Uterus (tissue), 4 donors: ENCODE data around the gene CAMK2D. TPM values are rescaled to one million over a fixed set of nuclear protein-coding genes. Genes with fewer than 3 reads are reported as not detected.

Experiments used
- DNase-seq, 2 donors: peaks; one replicate each; pipeline ENCODE4 v3.0.0-alpha.2; 2019 to 2020
- H3K27ac ChIP-seq, 2 donors: fragments of 200-600 bp; sonication (generic); 1 replicate in 1 of 2; 2 replicates in 1 of 2; pipeline ENCODE4 v1.5.1; 2016 to 2018
- H3K27me3 ChIP-seq, 2 donors: fragments of 200-600 bp; sonication (generic); one replicate each; pipeline ENCODE4 v1.5.1; 2018 to 2019; ENCODE audit warnings: control low read depth in 1 of 2
- H3K36me3 ChIP-seq, 2 donors: fragments of 200-600 bp; sonication (generic); one replicate each; pipeline ENCODE4 v1.5.1; 2019; ENCODE audit warnings: control low read depth in 1 of 2
- H3K4me1 ChIP-seq, 2 donors: fragments of 200-600 bp; sonication (generic); one replicate each; pipeline ENCODE4 v1.5.1; 2018 to 2019; ENCODE audit warnings: control low read depth in 1 of 2
- H3K4me3 ChIP-seq, 2 donors: fragments of 200-600 bp; sonication (generic); 1 replicate in 1 of 2; 2 replicates in 1 of 2; pipeline ENCODE4 v1.5.1; 2018 to 2019; ENCODE audit warnings: mild to moderate bottlenecking in 1 of 2
- H3K9me3 ChIP-seq, 2 donors: fragments of 200-600 bp; sonication (generic); one replicate each; pipeline ENCODE4 v1.5.1; 2019; ENCODE audit warnings: control low read depth in 1 of 2
- POLR2A ChIP-seq, 2 donors: fragments of 450-650 bp; IDR thresholded peaks; one replicate each; pipeline ENCODE4 v1.6.1; 2016; ENCODE audit warnings: antibody characterized with exemption in 2 of 2, mild to moderate bottlenecking in 1 of 2, moderate library complexity in 1 of 2
- intact Hi-C: fragments of 100-400 bp; cut with DNase I; formaldehyde crosslinking; loops from one replicate; pipeline ENCODE4 v1.15.1; 2023; ENCODE audit warnings: low total_unique reads
- total RNA-seq, 4 donors: library from RNA; depleted of rRNA in 3 of 4; stranded (reverse); fragments of >200 nt in 3 of 4; gene quantifications; one replicate each; pipeline versions ENCODE4 v1.1.0 to v1.2.4, GENCODE V29; 2014 to 2023
- TF ChIP-seq, protein P1 (sequence below), 4 experiments: fragments of 200-600 bp in 2 of 4; fragments of 450-650 bp in 2 of 4; sonication (generic) in 2 of 4; IDR thresholded peaks; one replicate each; pipeline ENCODE4 v1.5.1; 2016 to 2019; ENCODE audit warnings: antibody characterized with exemption in 4 of 4, mild to moderate bottlenecking in 2 of 4, moderate library complexity in 1 of 4
- donor health status: DM: yes; HTN: yes; CAD: no.

Gene CAMK2D
- total RNA-seq, 4 donors from 2014 or later: 41.5 to 95.3 (median 54.3) TPM

- Histone ChIP-seq H3K4me1 (no peaks in the 10 kb centered on the region), H3K9me3 (no peaks in the 10 kb centered on the region), H3K27me3 (no peaks in the 10 kb centered on the region), H3K4me3 (no peak overlapping the region), H3K27ac (no peak overlapping the region), H3K36me3 (no peaks in the 10 kb centered on the region)
- no peak for DNase-seq
- no peak for TF ChIP-seq POLR2A (IDR thresholded peaks at IDR 0.05)
- TF ChIP-seq, protein P1, sequence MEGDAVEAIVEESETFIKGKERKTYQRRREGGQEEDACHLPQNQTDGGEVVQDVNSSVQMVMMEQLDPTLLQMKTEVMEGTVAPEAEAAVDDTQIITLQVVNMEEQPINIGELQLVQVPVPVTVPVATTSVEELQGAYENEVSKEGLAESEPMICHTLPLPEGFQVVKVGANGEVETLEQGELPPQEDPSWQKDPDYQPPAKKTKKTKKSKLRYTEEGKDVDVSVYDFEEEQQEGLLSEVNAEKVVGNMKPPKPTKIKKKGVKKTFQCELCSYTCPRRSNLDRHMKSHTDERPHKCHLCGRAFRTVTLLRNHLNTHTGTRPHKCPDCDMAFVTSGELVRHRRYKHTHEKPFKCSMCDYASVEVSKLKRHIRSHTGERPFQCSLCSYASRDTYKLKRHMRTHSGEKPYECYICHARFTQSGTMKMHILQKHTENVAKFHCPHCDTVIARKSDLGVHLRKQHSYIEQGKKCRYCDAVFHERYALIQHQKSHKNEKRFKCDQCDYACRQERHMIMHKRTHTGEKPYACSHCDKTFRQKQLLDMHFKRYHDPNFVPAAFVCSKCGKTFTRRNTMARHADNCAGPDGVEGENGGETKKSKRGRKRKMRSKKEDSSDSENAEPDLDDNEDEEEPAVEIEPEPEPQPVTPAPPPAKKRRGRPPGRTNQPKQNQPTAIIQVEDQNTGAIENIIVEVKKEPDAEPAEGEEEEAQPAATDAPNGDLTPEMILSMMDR (IDR thresholded peaks at IDR 0.05): no peak
- intact Hi-C loops: no loop called here
These were observed 341.9 kb downstream of the CAMK2D start for GRCh38 chr4:113419631-113420030.

DNA sequence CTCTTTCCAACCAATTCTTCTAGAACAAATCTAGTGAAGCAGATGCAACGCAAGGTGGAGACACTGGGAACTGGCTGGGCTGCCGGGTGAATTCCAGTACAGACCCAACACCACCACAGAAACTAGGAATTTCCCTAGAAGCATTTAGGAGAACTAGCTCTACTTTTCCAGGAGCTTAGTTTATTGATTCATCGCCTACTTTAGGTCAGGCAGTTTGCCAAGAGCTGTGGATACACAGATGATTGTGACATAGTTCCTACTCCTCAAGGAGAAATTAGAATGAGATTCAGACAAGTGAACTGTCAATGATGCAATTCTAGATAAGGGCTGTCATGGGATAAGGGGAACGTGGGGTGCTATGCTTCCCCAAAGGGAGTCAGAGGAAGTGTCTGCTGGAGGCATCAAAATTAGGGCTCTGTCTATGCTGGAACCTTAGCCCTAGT lies 350.0 kb downstream of the CAMK2D start:
- H3K27me3 ChIP-seq: no peaks in the 10 kb centered on the region
- H3K4me1 ChIP-seq: no peaks in the 10 kb centered on the region
- no peak overlapping the region for H3K4me3 ChIP-seq
- DNase-seq: no peak
- H3K9me3 ChIP-seq: no peaks in the 10 kb centered on the region
- TF ChIP-seq POLR2A (IDR thresholded peaks at IDR 0.05): no peak
- TF ChIP-seq, protein P1 (IDR thresholded peaks at IDR 0.05): no peak
- H3K36me3 ChIP-seq: no peaks in the 10 kb centered on the region
- H3K27ac ChIP-seq: no peak overlapping the region
- intact Hi-C loops: no loop called here

DNA sequence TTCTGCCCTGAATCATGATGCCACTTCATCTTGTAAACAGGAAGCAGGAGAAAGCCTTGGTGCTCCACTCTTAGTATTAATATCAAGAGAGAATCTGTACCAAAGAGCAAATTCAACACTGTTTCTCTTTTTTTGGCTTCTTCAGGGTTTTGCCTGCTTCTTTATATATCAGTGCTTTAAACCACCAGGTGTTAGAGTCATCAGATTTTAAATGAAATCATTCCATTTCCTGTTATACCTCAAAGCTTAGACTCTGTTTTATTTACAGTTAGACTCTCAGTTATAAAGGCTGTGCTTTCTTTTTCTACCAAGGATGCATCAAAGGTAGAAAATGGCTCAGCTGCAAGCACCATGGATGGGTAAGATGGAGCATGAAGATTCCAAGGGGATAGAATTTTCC lies 350.9 kb downstream of the CAMK2D start:
- Histone ChIP-seq H3K27me3 (no peaks in the 10 kb centered on the region), H3K4me3 (no peak overlapping the region), H3K4me1 (no peaks in the 10 kb centered on the region), H3K36me3 (no peaks in the 10 kb centered on the region), H3K9me3 (no peaks in the 10 kb centered on the region), H3K27ac (no peak overlapping the region)
- intact Hi-C loops: no loop called here
- no peak for DNase-seq
- TF ChIP-seq, protein P1 (IDR thresholded peaks at IDR 0.05): no peak
- no peak for TF ChIP-seq POLR2A (IDR thresholded peaks at IDR 0.05)

- no peaks in the 10 kb centered on the region for H3K9me3 ChIP-seq
- no peak for TF ChIP-seq POLR2A (IDR thresholded peaks at IDR 0.05)
- TF ChIP-seq, protein P1 (IDR thresholded peaks at IDR 0.05): no peak
- H3K27ac ChIP-seq: no peak overlapping the region
- no peak overlapping the region for H3K4me3 ChIP-seq
- no peaks in the 10 kb centered on the region for H3K27me3 ChIP-seq
- intact Hi-C loops: no loop called here
- DNase-seq: no peak
- H3K36me3 ChIP-seq: no peaks in the 10 kb centered on the region
- H3K4me1 ChIP-seq: no peaks in the 10 kb centered on the region
These were observed 352.4 kb downstream of the CAMK2D start for GRCh38 chr4:113409181-113409580.

- TF ChIP-seq, protein P1 (IDR thresholded peaks at IDR 0.05): no peak
- TF ChIP-seq POLR2A (IDR thresholded peaks at IDR 0.05): no peak
- no peaks in the 10 kb centered on the region for H3K9me3 ChIP-seq
- no peak overlapping the region for H3K27ac ChIP-seq
- H3K4me3 ChIP-seq: no peak overlapping the region
- H3K36me3 ChIP-seq: no peaks in the 10 kb centered on the region
- intact Hi-C loops: no loop called here
- DNase-seq: no peak
- H3K27me3 ChIP-seq: no peaks in the 10 kb centered on the region
- no peaks in the 10 kb centered on the region for H3K4me1 ChIP-seq
These were observed 354.1 kb downstream of the CAMK2D start for GRCh38 chr4:113407409-113407808.
